ENCODE results near the gene IL25.

The IL25 gene

DNA sequence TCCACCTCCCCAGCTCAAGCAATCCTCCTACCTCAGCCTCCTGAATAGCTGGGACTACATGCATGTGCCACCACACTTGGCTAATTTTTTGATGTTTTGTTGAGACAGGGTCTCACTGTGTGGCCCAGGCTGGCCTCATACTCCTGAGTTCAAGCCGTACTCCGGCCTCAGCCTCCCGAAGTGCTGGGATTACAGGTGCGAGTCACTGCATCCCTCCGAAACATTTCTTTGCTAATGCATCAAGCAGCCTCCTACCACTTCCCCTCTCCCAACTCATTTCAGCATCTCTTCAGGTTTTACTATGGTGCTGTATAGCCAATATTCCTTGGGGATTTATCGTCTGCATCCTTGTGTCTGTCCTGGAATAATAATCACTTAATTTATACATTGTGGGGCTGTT is 17.6 kb upstream of the IL25 start:
- DNase-seq: no peak

DNA sequence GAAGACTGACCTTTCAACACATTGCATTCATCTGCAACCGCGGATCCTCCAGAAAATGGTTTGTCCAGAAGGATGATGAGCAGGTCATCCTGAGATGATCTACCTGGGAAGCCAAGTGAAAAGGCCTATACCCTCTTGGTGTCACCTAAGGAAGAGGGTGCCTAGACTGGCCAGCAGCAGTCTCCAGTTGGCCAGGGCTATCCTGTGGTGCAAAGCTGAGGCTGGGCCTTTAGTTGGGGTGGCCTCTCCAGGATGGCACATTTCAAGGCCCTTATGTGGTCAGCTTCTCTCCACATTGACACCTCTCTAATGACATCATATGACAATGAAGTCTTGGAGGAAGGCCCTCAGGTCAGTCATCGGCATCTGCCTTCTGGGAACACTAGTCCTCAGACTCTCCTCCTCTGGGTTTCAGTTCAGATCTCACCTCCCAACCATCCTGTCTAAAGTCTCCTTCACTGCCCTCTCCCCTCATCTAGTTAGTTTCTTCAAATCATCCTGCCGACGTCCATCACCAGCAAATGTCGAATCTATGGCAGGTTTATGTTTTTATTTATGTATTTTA is 16.7 kb upstream of the IL25 start:
- DNase-seq: no peak

DNA sequence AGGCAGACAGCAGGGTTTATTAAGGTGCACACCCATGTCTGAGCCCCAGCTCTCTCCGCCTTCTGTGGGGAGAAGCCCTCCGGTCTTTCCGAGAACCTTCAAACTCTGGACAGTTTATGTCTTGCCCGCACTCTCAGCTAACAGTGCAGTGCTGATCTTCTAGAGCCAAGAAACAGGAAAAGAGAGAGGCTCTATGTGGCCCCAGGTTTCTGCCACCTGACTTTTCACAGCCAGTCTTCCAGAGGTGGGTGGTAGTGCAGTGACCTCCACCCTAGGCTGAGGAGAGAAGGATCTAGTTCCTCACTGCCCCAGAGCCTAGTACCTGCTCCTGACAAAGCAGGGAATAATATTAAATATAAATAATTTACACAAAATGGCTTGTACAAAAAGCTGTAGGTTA is 15.9 kb upstream of the IL25 start:
- no peak for DNase-seq

DNA sequence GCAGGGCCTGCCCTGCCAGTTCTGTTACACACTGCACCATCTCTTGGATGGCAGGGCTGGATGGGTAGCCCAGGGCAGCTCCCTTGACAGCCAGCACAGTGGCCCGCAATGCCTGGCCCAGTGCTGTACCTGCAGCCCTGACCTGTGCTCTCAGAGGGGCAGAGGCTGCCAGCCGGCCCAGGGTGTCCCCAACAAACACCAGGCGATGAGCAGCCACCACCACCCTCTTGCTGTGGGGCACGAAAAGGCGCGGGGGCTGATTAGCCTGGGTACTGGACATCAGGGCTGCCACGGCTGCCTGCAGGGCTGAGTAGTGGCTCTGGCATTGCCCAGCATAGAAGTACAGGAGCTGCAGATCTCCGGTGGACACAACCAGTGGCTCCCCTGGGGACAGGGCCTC is 15.3 kb upstream of the IL25 start:
- DNase-seq: no peak

DNA sequence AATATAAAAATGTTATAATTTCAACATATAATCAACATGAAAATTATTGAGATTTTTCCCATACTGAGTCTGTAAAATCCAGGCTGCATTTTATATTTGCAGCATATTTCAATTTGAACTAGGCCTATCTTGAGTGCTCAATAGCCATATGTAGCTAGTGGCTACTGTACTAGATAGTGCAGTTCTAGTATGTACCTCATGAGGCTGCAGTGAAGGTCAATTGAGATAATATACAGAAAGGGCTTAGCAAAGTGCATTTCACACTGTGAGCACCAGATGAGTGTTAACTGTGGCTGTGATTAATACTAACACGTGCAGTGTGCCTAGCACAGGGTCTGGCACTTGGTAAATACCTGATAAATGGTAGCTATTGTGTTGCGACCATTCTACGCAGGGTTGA is 14.6 kb upstream of the IL25 start:
- DNase-seq: no peak

DNA sequence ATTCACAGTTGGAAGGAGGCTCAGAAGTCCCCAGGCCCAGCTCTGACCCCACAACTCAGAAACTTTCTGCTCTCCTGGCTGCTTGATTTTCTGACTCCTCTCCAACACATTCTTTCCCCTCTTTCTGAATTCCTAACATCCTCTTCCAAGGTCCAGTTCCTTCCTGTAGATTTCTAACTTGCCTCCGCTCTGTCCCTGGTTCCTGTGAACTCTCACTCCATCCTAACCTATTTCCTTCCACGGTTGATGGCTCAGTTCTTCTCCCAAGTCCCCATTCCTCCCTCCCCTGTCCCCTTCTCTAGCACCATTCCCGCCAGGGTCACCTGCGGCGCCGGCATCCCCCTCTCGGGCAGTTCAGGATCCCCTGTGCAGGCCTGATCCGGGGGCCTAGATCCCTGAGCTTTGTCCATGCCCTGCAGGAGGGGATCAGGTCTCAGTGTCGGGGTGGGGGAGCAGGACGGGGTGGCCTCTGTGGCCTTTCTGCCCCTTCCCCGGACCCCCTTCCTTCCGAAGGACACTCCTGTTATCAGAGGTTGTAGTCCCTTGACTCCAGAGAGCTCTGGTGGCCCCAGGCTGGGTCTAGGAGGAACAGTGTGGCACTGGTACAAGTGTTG is 13.9 kb upstream of the IL25 start:
- no peak for DNase-seq

DNA sequence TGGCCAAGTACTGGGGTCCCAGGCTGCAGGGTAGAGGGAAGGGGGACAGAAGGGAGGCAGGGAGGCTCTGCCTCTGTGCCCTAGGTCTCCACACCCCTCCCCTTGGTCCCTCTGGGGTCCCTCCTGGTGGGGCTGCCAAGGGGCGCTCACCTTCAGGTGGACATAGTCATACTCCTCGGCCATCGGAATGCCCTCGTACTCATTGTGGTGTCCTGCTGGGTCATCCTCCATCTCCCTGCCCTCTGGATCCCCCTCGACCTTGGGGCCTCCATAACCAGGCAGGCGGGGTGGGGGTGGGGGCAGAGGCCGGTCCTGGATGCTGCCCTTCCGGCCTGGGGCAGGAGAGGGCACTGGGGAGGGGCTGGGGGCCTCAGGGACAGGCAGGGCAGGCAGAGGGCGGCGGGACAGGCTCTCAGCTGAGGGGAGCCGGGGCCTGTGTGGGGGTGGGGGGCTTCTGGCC is 13.4 kb upstream of the IL25 start:
- no peak for DNase-seq

DNA sequence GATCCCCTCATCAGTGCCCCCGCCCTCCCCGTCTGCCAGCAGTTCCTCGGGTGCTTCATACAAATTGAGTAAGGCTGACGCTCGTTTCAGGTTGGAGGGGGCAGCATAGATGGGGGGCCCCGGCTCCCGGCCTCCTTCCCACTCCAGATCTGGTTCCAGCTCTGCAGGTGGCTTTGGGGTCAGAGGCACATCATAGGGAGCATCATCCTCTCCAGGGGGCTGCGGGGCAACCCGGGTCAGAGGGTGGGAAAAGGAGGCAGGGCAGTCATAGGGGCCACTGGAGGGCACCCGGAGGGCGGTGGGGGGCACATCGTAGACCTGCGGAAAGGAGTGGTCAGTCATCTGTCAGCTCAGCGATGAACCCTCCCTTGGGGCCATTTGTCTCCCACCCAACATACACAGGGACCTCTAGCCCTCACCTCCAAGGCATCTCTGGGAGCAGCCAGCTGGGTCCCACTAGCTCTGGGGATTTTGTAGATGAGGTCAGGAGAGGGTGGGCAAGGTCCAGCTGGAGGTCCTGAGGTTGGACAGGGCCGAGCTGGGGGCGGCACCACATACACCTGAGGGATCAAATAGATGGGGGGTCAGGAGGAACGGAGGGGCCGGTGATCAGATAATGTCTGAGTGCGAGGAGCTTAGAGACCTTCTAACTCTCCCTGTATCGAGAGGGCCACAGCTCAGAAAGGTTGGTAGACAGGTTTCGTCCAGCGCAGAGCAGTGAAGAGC is 12.7 kb upstream of the IL25 start:
- no peak for DNase-seq

DNA sequence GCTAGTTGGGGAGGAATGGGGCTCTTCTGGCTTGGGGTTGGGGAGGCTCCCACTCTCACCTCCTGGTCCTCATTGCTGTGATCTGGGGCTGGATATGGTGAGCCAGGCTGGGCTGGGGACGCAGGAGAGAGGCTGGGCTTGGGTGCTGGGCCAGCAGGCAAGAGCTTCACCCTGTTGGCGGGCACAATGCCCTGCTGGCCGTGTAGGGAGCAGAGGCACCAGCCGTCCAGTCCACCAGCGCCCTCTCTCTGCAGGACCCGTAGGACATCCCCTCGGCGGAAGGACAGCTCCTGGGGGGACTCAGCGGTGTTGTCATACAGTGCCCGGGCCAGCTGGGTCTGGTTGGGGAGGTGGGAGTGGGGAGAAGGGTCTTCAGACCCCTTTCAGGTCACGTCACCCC is 12.1 kb upstream of the IL25 start:
- no peak for DNase-seq

DNA sequence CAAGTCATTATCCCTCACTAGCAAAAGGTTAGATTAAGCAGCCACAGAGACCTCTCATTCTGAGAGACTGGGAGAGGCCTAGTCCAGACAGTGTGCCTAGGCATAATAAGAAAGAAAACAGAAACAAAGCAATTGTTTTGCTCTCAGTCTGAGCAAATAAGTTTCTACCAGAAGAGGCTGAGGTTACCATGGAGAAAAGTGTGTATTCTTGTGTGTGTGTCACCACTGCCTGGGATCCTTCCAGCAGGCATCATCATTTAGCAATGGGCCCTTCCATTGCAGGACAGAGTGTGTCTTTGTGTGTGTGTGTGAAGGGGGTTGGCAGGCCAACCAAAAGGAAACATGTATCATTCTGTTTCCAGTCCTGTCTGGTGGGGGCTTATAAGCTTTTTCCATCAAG is 11.3 kb upstream of the IL25 start:
- DNase-seq: no peak

DNA sequence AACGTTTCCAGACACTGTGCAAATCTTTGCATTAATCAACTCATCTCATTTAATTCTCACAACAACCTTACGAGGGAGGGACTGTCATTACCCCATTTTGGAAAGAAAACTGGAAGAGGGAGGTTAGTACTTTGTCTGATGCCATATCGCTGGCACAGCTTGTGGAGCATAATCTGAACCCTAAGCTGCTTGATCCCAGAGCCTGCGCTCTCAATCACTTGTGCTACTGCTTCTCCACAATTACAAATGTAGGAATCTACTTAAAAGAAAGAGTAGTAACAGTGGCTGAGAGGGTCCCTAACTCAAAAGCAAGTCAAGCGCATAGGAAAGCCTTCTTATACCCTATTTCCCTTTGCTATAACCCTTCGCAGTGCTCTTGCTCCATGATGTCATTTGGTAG is 10.8 kb upstream of the IL25 start:
- DNase-seq: no peak

DNA sequence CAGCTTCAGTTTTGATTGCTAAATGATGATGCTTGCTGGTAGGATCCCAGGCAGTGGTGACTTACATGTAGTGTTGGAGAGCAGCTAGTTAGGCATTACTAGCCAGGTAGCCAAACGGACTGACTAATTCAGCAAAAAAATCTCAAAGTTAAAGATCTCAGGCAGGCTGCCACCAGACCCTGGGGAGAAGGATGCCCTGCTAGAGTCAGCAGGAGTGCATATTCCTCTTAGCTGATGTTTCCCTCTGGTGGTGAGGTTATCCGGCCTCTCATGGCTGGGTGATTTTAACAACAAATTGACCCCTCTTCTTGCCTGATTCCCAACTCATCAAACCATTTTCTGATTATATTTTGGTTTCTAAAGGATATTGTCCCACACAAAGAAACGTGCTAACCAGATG is 10.4 kb upstream of the IL25 start:
- DNase-seq: no peak

DNA sequence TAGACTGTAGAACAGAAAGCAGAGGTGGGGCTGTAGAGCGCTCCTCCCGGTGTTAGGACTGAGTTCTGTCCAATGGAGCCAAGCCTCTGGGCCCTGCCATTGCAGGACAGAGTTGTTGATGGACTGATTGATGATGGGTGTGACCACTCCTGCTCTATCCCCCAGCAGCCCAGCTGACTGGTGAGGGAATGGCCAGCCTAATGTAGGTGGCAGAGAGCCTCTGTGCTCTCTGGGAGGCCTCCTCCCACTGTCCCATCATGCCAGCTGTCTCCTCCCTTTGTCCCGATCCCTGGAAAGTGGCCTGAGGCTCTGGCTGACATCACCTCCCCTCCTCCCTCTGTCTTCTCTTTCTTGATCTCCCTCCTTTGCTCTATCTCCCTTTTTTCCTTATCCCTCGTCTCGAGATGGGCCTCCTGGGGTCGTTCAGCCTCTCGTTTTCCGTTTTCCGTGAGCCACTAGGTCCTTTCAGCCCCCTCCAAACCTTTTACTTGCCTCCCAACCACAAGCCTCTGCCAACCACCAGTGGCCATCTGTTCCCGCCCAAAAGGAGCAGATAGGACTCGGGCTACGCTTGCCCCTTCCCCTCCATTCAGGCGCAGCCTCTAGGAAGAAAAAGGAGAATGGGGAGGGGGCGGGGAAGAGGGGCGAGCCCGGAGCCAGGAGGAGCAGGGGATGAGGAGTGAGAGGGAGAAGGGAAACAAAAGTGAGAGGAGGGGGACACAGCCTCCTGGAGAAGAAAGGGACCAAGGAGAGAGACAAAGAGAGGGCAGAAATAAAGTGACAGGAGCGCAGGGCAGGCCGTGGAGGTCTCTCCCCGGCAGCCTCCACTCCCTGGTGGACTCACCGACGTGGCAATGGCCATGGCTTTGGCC is 8.2 kb upstream of the IL25 start:
- DNase-seq: no peak

DNA sequence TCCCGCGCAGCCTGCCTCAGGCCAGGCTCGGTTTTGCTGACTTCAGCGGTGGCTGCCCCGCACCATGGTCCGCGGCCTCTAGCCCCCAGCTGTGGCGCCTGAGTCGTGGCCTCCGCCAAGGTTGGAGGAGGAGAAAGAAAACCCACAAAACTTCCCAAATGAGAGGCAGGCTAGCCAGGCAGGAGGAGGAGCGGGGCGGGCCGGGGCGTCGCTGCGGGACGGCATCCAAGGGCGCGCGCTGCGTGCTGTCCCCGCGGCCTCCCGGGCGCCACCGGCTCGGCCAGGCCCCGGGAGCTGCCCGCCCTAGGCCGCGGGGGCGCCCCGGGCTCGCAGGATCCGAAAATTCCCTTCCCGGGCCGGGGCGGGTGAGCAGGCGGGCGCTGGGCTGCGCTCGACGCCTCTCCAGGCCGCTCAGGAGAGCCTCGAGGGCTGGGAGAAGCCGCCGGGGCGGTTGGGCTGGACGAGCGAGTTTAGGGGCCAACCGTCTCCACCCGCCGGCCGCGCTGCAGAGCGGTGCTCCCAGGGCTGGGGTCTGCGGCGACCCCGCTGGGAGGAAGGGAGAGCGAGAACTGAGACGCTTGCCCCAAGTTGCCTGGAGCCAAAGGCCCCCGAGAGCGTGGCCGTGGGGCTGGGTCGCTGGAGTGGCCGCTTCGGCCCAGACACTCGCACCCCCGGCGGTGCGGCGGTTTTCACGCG is 7.4 kb upstream of the IL25 start, which contains the start of gene EFS:
TSS of gene EFS (minus strand) at position 137 of the 696 bp plus-strand sequence. CDS start 147 bp downstream, outside the sequence.
- peak in 1 of 3 donors; percentile 30 for DNase-seq

DNA sequence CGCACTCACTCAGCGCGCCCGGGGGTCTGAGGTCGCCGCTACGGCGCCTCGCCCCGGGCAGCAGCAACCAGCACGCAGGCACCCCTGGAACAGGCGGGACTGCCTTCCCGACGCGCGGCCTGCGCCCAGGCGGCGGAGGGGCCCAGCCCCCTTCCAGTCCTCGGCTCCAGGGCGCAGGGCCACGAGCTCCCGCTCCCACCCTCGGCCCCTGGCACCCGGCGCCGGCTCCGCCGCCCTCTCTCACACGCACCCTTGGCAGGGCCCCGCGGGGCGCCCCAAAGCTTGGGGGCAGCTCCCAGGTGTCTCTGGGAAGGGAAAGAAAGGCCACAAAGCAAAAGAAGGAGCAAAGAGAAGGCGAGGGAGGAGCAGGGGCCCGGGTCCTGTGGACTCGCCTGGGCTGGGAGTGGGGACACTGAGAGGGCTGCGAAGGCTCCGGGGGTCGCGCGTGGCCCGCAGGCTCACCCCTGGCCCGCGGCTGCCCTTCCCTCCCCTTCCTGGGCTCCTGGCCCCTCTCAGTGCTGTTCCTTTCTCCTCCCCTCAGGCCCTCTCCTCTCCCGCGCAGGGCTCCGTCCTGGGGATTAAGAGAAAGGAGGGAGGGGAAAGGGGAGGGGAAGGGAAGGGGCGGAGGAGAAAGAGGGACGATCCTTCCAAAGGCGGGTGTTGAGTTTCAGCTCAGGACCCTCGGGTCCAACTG is 6.7 kb upstream of the IL25 start:
- no peak for DNase-seq

DNA sequence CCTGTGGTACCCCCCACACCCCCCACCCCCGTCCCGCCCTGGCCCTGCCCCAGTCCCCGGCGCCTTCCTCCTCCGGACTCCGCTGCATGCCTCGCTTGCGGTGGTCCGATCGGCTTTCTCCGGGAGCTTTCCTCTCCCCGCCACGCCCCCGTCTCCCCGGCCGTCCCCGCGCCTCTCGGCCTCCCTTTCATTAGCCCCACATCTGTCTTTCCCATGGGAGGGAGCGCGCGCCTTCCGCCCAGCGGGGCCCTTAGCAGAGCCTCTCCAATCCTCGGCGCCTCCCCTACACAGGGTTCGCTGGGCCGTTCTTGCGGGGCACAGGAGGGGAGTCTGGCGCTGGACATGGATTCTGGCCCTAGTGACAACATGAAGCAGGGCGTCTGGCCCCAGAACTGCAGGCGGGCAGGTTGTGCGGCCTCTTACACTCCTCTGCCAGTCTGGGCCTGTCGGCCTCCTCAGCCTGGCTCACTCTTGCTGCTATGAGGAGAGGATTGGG is 6.1 kb upstream of the IL25 start:
- DNase-seq: no peak

DNA sequence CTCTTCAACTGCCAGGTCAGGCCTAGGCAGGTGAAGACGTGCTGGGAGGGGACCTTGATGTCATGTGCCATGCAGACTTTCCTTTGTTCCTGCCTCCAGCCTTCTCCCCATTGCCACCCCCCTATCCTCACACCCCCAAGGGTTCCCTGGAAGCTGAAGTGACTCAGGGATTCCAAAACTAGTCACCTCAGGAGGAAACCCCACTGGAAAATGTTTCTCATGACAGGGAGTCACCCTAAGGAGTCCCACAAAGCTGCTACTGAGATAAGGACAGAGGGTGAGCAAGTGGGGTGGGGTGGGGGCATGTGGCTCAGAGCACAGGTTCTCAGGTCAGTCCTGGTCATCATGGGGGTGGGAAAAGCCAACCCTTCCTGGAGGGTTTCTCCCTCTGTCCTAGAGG is 2.4 kb upstream of the IL25 start:
- DNase-seq: no peak

DNA sequence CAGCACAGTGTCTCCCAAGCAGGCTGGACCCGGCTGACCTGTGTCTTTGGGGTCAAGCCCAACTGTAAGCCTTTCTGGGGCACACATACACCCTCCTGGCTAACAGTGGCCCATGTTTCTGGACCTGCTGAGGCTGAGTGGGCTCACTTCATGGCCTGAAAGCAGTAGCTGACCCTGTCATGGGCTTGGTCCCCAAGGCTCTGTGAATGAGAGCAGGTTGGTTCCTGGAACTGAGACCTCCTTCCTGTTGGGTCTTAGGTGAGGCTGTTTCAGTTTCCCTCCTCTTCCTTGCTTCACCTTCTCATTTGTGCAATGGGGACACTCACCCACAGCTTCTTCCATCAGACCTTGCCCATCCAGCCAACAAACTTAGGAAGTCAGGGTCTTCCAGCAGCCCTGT is 744 bp upstream of the IL25 start:
- DNase-seq: no peak

DNA sequence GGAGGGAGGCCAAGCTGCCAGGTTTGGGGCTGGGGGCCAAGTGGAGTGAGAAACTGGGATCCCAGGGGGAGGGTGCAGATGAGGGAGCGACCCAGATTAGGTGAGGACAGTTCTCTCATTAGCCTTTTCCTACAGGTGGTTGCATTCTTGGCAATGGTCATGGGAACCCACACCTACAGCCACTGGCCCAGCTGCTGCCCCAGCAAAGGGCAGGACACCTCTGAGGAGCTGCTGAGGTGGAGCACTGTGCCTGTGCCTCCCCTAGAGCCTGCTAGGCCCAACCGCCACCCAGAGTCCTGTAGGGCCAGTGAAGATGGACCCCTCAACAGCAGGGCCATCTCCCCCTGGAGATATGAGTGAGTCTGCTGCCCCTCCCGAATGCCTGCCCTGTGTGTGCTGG is 432 bp downstream of the IL25 start:
- no peak for DNase-seq

DNA sequence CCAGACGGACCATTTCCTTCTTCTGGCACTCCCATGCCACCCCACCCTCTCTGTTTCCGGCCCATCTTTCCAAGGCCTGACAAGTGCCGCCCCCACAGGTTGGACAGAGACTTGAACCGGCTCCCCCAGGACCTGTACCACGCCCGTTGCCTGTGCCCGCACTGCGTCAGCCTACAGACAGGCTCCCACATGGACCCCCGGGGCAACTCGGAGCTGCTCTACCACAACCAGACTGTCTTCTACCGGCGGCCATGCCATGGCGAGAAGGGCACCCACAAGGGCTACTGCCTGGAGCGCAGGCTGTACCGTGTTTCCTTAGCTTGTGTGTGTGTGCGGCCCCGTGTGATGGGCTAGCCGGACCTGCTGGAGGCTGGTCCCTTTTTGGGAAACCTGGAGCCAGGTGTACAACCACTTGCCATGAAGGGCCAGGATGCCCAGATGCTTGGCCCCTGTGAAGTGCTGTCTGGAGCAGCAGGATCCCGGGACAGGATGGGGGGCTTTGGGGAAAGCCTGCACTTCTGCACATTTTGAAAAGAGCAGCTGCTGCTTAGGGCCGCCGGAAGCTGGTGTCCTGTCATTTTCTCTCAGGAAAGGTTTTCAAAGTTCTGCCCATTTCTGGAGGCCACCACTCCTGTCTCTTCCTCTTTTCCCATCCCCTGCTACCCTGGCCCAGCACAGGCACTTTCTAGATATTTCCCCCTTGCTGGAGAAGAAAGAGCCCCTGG is 3.1 kb downstream of the IL25 start:
- DNase-seq: no peak

DNA sequence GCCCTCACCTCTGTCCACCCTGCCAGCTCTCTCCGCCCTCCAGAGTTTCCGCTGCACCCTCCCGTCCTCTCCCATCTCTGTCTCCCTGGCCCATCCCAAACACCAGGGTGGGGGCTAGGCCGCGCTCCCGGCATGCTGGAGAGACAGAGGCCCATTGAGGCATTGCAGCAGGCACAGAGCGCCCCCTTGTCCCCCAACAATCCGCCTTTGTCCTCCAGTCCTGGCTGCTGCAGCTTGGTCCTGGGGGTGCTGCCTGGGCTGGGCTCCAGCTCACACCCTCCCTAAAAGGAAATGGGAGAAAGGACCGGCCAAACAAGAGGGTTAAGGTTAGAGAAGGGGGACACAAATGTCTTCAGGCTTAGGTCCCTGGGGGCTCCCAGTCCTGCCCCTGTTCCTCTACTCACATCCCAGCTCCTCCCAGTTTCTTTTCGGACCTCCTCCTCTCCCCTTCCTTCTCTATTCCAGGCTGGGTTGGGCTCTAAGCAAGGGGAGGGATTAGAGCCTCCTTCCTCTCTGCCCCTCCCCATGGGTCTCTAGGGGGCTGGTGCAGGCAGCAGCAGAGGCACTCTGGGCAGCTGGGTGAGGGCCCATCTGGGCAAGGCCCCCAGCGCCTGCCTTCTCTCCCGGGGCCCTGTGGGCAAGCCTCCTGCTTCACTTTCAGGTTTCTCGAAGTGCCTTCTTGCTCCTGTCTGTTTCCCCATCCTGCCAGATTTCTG is 4.0 kb downstream of the IL25 start, which contains the start of gene CMTM5:
TSS of gene CMTM5 (plus strand) at position 565 of the 716 bp plus-strand sequence. CDS start 206 bp downstream, outside the sequence.
- no peak for DNase-seq
